ENCODE measurements around the gene HOXC6. TPM values are rescaled to one million over a fixed set of nuclear protein-coding genes. Genes with fewer than 3 reads are reported as not detected.

HOXC6 gene
- total and polyA plus RNA-seq, 10 of the 15 experiments (the other 5 are each of a cell fraction or from before 2014, with no cell fraction given), result 0.02 to 0.55 (median 0.45) TPM; not detected in 4

DNA sequence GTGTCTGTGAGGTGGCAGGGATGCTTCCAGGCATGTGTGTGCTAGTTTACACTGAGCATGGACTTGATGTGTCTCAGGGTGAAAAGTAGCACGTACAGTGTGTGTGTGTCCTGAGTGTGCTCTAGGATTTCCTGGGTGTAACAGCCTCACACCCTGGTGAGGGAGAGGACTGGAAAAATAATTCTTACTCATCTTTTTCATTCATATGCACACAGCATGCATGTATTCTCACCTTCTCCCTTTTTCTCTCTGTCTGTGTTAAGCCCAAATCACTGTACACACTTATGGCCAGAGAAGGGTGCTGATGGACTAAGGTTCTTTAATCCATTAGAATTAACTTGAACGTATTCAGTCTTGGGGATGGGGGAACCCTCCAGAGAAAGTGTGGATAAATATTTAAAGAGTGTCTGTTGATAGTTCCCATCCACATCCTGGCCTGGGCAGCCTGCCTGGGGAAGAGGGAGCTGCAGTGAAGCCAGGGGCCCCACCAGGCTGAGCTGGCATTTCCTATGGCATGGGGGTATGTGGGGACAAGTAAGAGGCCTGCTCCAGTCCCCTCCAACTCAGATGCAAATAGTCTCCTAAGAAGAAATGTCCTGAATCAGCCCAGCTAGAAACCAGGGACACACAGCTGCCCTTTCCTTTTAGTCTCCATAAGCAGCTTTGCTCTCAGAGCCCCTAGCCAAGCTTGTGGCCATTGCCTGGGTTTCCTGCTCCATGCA lies 20.5 kb upstream of the HOXC6 start:
- ChIA-PET RAD21 (ENCODE audit: unreplicated experiment) (interaction anchor here (1.1 to 4.5 kb wide), 10 partner anchors 10 to 199 kb away, joined by 3 to 38 read pairs (median 5); partner anchors contain the start of genes HOXC10, HOXC5 and HOXC6), POLR2A (no interaction called here), CTCF (interaction anchor here (1.1 to 6.1 kb wide), 11 partner anchors 9 to 208 kb away, joined by 3 to 105 read pairs (median 19); partner anchors contain the start of genes HOXC5, HOXC6 and SMUG1), SMC1A (ENCODE audit: uncharacterized antibody, unreplicated experiment) (interaction anchor here (0.8 to 3.4 kb wide), 10 partner anchors 8 to 194 kb away, joined by 3 to 37 read pairs (median 6); partner anchors contain the start of genes HOXC4, HOXC5, HOXC9 and SMUG1)
- H3K4me1 ChIP-seq (ENCODE audit: control insufficient read depth, insufficient read depth, low read length), result peaks cover 6% of the 10 kb centered on the region
- no peak overlapping the region for H3K27ac ChIP-seq (ENCODE audit: control insufficient read depth, insufficient read depth)
- no peak overlapping the region for H2AFZ ChIP-seq (ENCODE audit: control insufficient read depth, low read depth, low read length)
- no peak for DNase-seq (ENCODE audit: low read depth, low spot score)
- no peak for FAIRE-seq
- ATAC-seq, result no peak
- peaks cover 32% of the 10 kb centered on the region in 2 experiments for H3K27me3 ChIP-seq (replicated peaks in 1 of 2; ENCODE audit: control insufficient read depth in 2 of 2, insufficient read depth in 2 of 2, low read length in 1 of 2)
- no peak overlapping the region for H3K4me3 ChIP-seq
- no peaks in the 10 kb centered on the region for H3K9me3 ChIP-seq (replicated peaks; ENCODE audit: control insufficient read depth, insufficient read depth, low read length)
- H3K79me2 ChIP-seq (ENCODE audit: control insufficient read depth, insufficient read depth, low read length), result no peaks in the 10 kb centered on the region
- WGBS (ENCODE audit: insufficient coverage, insufficient replicate concordance, low lambda C conversion rate, missing lambda C conversion rate), result 42% methylated on average over 2 of the region's 2 CpGs
- in situ Hi-C loops (cut with MboI), result no loop called here
- intact Hi-C loops (cut with micrococcal nuclease; ENCODE audit: unreplicated experiment), result loop anchor here (10.0 kb wide), 1 partner anchor 367 kb away; no protein-coding TSS in a partner anchor
- BruUV-seq (replicated peaks), result no TSS peak
- no peak overlapping the region for H3K9ac ChIP-seq (ENCODE audit: control insufficient read depth, insufficient read depth, low read length)
- H4K20me1 ChIP-seq (ENCODE audit: control insufficient read depth, insufficient read depth), result no peaks in the 10 kb centered on the region
- no peaks in the 10 kb centered on the region for H3K36me3 ChIP-seq (ENCODE audit: control insufficient read depth in 2 of 2, insufficient read depth in 2 of 2, low read length in 1 of 2)
- no peak overlapping the region for H3K4me2 ChIP-seq (ENCODE audit: control insufficient read depth, insufficient read depth)
- TF ChIP-seq NRF1 (conservative IDR thresholded peaks at IDR 0.05; ENCODE audit: low read depth, low read length) (no peak), TCF3 (IDR thresholded peaks at IDR 0.05; ENCODE audit: borderline replicate concordance, insufficient read depth, low read depth, low read length) (no peak), RAD21 (IDR thresholded peaks at IDR 0.05; ENCODE audit: insufficient read depth, low read depth, low read length) (no peak), POLR2AphosphoS5 (IDR thresholded peaks at IDR 0.05; ENCODE audit: low read length) (no peak), ZZZ3 (IDR thresholded peaks at IDR 0.05; ENCODE audit: control insufficient read depth, insufficient read length, low read depth) (no peak), TARDBP (IDR thresholded peaks at IDR 0.05; ENCODE audit: borderline replicate concordance) (no peak), RBBP5 (conservative IDR thresholded peaks at IDR 0.05) (no peak), NFYB (IDR thresholded peaks at IDR 0.05; ENCODE audit: insufficient read depth, low read depth, low read length) (no peak)
- TF ChIP-seq, protein P1, sequence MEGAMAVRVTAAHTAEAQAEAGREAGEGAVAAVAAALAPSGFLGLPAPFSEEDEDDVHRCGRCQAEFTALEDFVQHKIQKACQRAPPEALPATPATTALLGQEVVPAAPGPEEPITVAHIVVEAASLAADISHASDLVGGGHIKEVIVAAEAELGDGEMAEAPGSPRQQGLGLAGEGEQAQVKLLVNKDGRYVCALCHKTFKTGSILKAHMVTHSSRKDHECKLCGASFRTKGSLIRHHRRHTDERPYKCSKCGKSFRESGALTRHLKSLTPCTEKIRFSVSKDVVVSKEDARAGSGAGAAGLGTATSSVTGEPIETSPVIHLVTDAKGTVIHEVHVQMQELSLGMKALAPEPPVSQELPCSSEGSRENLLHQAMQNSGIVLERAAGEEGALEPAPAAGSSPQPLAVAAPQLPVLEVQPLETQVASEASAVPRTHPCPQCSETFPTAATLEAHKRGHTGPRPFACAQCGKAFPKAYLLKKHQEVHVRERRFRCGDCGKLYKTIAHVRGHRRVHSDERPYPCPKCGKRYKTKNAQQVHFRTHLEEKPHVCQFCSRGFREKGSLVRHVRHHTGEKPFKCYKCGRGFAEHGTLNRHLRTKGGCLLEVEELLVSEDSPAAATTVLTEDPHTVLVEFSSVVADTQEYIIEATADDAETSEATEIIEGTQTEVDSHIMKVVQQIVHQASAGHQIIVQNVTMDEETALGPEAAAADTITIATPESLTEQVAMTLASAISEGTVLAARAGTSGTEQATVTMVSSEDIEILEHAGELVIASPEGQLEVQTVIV (IDR thresholded peaks at IDR 0.05; ENCODE audit: borderline replicate concordance, partially characterized antibody), result no peak
- TF ChIP-seq, protein P2, sequence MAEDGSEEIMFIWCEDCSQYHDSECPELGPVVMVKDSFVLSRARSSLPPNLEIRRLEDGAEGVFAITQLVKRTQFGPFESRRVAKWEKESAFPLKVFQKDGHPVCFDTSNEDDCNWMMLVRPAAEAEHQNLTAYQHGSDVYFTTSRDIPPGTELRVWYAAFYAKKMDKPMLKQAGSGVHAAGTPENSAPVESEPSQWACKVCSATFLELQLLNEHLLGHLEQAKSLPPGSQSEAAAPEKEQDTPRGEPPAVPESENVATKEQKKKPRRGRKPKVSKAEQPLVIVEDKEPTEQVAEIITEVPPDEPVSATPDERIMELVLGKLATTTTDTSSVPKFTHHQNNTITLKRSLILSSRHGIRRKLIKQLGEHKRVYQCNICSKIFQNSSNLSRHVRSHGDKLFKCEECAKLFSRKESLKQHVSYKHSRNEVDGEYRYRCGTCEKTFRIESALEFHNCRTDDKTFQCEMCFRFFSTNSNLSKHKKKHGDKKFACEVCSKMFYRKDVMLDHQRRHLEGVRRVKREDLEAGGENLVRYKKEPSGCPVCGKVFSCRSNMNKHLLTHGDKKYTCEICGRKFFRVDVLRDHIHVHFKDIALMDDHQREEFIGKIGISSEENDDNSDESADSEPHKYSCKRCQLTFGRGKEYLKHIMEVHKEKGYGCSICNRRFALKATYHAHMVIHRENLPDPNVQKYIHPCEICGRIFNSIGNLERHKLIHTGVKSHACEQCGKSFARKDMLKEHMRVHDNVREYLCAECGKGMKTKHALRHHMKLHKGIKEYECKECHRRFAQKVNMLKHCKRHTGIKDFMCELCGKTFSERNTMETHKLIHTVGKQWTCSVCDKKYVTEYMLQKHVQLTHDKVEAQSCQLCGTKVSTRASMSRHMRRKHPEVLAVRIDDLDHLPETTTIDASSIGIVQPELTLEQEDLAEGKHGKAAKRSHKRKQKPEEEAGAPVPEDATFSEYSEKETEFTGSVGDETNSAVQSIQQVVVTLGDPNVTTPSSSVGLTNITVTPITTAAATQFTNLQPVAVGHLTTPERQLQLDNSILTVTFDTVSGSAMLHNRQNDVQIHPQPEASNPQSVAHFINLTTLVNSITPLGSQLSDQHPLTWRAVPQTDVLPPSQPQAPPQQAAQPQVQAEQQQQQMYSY (CRISPR knock-in tag; IDR thresholded peaks at IDR 0.05), result no peak
- TF ChIP-seq, protein P3, sequence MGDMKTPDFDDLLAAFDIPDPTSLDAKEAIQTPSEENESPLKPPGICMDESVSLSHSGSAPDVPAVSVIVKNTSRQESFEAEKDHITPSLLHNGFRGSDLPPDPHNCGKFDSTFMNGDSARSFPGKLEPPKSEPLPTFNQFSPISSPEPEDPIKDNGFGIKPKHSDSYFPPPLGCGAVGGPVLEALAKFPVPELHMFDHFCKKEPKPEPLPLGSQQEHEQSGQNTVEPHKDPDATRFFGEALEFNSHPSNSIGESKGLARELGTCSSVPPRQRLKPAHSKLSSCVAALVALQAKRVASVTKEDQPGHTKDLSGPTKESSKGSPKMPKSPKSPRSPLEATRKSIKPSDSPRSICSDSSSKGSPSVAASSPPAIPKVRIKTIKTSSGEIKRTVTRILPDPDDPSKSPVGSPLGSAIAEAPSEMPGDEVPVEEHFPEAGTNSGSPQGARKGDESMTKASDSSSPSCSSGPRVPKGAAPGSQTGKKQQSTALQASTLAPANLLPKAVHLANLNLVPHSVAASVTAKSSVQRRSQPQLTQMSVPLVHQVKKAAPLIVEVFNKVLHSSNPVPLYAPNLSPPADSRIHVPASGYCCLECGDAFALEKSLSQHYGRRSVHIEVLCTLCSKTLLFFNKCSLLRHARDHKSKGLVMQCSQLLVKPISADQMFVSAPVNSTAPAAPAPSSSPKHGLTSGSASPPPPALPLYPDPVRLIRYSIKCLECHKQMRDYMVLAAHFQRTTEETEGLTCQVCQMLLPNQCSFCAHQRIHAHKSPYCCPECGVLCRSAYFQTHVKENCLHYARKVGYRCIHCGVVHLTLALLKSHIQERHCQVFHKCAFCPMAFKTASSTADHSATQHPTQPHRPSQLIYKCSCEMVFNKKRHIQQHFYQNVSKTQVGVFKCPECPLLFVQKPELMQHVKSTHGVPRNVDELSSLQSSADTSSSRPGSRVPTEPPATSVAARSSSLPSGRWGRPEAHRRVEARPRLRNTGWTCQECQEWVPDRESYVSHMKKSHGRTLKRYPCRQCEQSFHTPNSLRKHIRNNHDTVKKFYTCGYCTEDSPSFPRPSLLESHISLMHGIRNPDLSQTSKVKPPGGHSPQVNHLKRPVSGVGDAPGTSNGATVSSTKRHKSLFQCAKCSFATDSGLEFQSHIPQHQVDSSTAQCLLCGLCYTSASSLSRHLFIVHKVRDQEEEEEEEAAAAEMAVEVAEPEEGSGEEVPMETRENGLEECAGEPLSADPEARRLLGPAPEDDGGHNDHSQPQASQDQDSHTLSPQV (IDR thresholded peaks at IDR 0.05), result no peak

Measured in GM12878 (cell line).